B cell (primary cell): Measurements from ENCODE around the gene PRKCA.

Experiments
- CTCF ChIP-seq: fragments of 200-600 bp; IDR thresholded peaks from one replicate; pipeline ENCODE4 v1.8.0; 2022; ENCODE audit warnings: antibody characterized with exemption, mild to moderate bottlenecking
- EZH2 ChIP-seq: IDR thresholded peaks from 2 replicates; pipeline ENCODE4 v1.6.1; 2012; ENCODE audit warnings: borderline replicate concordance, low read depth, mild to moderate bottlenecking, moderate library complexity, low read length; ENCODE audit not compliant: insufficient read depth, poor library complexity, severe bottlenecking

- no peak for TF ChIP-seq CTCF
- no peak for TF ChIP-seq EZH2
Observed at GRCh38 chr17:66847704-66848103, 545.3 kb downstream of the PRKCA start.
